H1 (cell line): ENCODE data around the gene NT5C.

ENCODE experiments used
- ASH2L ChIP-seq: fragments of 200-600, 300-600 bp; sonication (generic); IDR thresholded peaks from one replicate; pipeline ENCODE4 v1.7.1; 2017; ENCODE audit warnings: low read length
- BRCA1 ChIP-seq: IDR thresholded peaks from 2 replicates; pipeline ENCODE4 v1.6.1; 2012; ENCODE audit warnings: low read depth, low read length, improper control_type of control experiment
- CTCF ChIP-seq, 3 experiments: IDR thresholded peaks; 1 replicate in 2 of 3; 2 replicates in 1 of 3; pipeline versions ENCODE4 v1.5.1 to v1.6.1; 2011; ENCODE audit warnings: low read length in 3 of 3, mild to moderate bottlenecking in 3 of 3, inconsistent platforms in 2 of 3, low read depth in 1 of 3, moderate library complexity in 1 of 3; ENCODE audit not compliant: insufficient read depth in 1 of 3; ENCODE audit errors: control extremely low read depth in 1 of 3
- HDAC2 ChIP-seq, 2 experiments: fragments of 300-600 bp in 1 of 2; sonication (generic) in 1 of 2; IDR thresholded peaks; 2 replicates each; pipeline ENCODE4 v1.6.1; 2011 to 2012; ENCODE audit warnings: low read depth in 2 of 2, low read length in 2 of 2, mild to moderate bottlenecking in 2 of 2, moderate library complexity in 2 of 2, borderline replicate concordance in 1 of 2, inconsistent platforms in 1 of 2
- MAX ChIP-seq: IDR thresholded peaks from 2 replicates; pipeline ENCODE4 v1.6.1; 2012; ENCODE audit warnings: inconsistent platforms
- PHF8 ChIP-seq: fragments of 200-600 bp; sonication (generic); conservative IDR thresholded peaks from 2 replicates; pipeline ENCODE4 v1.7.1; 2012; ENCODE audit warnings: low read depth, mild to moderate bottlenecking, inconsistent platforms, low read length, moderate library complexity
- POLR2AphosphoS5 ChIP-seq: IDR thresholded peaks from 2 replicates; pipeline ENCODE4 v1.6.1; 2011; ENCODE audit warnings: low read depth, low read length

GRCh38 chr17:75131278-75132017 lies at the start of gene NT5C:
- peak; percentile 65 to 72 (median 68) for TF ChIP-seq CTCF (IDR thresholded peaks at IDR 0.05; ENCODE audit: control extremely low read depth in 1 of 3, insufficient read depth in 1 of 3, low read depth in 1 of 3, low read length in 3 of 3)
- peak; percentile 95 for TF ChIP-seq MAX
- TF ChIP-seq POLR2AphosphoS5 = peak; percentile 77
- no peak for TF ChIP-seq BRCA1
- TF ChIP-seq ASH2L = peak; percentile 52
- TF ChIP-seq HDAC2 (IDR thresholded peaks at IDR 0.05; ENCODE audit: borderline replicate concordance in 1 of 2, low read depth in 2 of 2, low read length in 2 of 2) = no peak
- TF ChIP-seq PHF8 = peak; percentile 92
